Stimulated activated CD8-positive, alpha-beta memory T cell treated with anti-CD3 and anti-CD28 coated beads, Interleukin-7, amount 100 ng/mL, for 24 hours (primary cell): ENCODE data around the gene KRTAP1-1.
"Not testable (repeated sequence)": the region's sequence is repeated elsewhere in the genome, so short reads cannot be mapped to it uniquely, and the experiment has no call there.

ENCODE experiments used
- DNase-seq: peaks from one replicate; pipeline ENCODE4 v3.0.0-alpha.2; 2020; ENCODE audit warnings: low read depth

KRTAP1-1 gene

GRCh38 chr17:41040783-41041571, at the start of gene KRTAP1-1:
Gene KRTAP1-1, minus strand, starts transcription at chr17:41041450. Its CDS starts 53 bp downstream, at chr17:41041397.
- DNase-seq: not testable (repeated sequence)

GRCh38 chr17:41088760-41089352, 47.6 kb upstream of the KRTAP1-1 start:
- DNase-seq: not testable (repeated sequence)

- DNase-seq: not testable (repeated sequence)
These were observed 43.0 kb upstream of the KRTAP1-1 start, which contains the start of gene KRTAP4-7 for GRCh38 chr17:41084100-41084856. Gene KRTAP4-7, plus strand, starts transcription at chr17:41084150. Its CDS starts 57 bp downstream, at chr17:41084207.

GRCh38 chr17:41083427-41083826, 42.2 kb upstream of the KRTAP1-1 start:
- DNase-seq: not testable (repeated sequence)

GRCh38 chr17:41082626-41083025, 41.4 kb upstream of the KRTAP1-1 start:
- no peak for DNase-seq

GRCh38 chr17:41076788-41077187, 35.5 kb upstream of the KRTAP1-1 start:
- no peak for DNase-seq

- no peak for DNase-seq
These were observed 32.4 kb upstream of the KRTAP1-1 start for GRCh38 chr17:41073676-41074075.

- DNase-seq: no peak
These were observed 30.5 kb upstream of the KRTAP1-1 start for GRCh38 chr17:41071606-41072360.

- no peak for DNase-seq
These were observed 27.8 kb upstream of the KRTAP1-1 start for GRCh38 chr17:41069031-41069430.

GRCh38 chr17:41067281-41067680, 26.0 kb upstream of the KRTAP1-1 start:
- no peak for DNase-seq

- no peak for DNase-seq
These were observed 24.8 kb upstream of the KRTAP1-1 start, which contains the start of gene KRTAP2-4 for GRCh38 chr17:41065829-41066624. Gene KRTAP2-4, minus strand, starts transcription at chr17:41065879. Its CDS starts 34 bp downstream, at chr17:41065845.

- not testable (repeated sequence) for DNase-seq
These were observed 23.9 kb upstream of the KRTAP1-1 start for GRCh38 chr17:41065016-41065689.

GRCh38 chr17:41064301-41064700, 23.1 kb upstream of the KRTAP1-1 start:
- DNase-seq: no peak

- DNase-seq: no peak
These were observed 22.2 kb upstream of the KRTAP1-1 start for GRCh38 chr17:41063449-41063848.

GRCh38 chr17:41061964-41062363, 20.7 kb upstream of the KRTAP1-1 start:
- no peak for DNase-seq

- no peak for DNase-seq
These were observed 18.9 kb upstream of the KRTAP1-1 start, which contains the start of gene KRTAP2-3 for GRCh38 chr17:41060052-41060604. Gene KRTAP2-3, minus strand, starts transcription at chr17:41060114. Its CDS starts 64 bp downstream, at chr17:41060050.

GRCh38 chr17:41059276-41060051, 18.2 kb upstream of the KRTAP1-1 start:
- DNase-seq: not testable (repeated sequence)

- DNase-seq: no peak
These were observed 17.5 kb upstream of the KRTAP1-1 start for GRCh38 chr17:41058741-41059140.

- no peak for DNase-seq
These were observed 16.3 kb upstream of the KRTAP1-1 start for GRCh38 chr17:41057547-41057946.
